LNCaP clone FGC (cell line): ENCODE data around the gene CHST3.

Experiments
- DNase-seq: peaks from one replicate; pipeline ENCODE4 v3.0.0-alpha.2; 2011; ENCODE audit warnings: low read depth
- H3K4me3 ChIP-seq: 2 replicates; pipeline ENCODE4 v1.5.1; 2011; ENCODE audit warnings: mild to moderate bottlenecking, low read depth, low read length, control low read depth
- TF ChIP-seq, protein P1 (sequence below): IDR thresholded peaks from 2 replicates; pipeline ENCODE4 v1.5.1; 2012; ENCODE audit warnings: mild to moderate bottlenecking; ENCODE audit not compliant: control insufficient read depth, insufficient read depth; ENCODE audit errors: extremely low read depth

The CHST3 gene

DNA sequence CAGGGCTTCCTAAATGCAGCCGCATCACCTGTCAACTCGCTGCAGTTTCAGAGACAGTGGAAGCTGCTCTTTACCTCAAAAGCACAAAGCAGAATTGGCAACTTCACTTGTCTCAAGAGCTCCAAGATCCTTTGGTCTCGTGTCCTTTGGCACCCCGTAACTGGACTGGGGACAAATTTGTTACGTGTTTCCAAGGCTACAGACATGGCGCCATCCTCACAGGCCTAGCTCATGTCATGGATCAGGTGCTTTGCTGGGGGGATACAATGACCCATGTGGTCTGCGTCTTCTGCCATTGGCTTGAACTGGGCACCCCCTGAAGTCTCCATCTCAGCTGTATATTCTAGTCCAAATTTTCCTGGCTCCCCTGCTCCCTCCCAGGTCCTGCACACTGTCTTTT lies 48.6 kb downstream of the CHST3 start:
- H3K4me3 ChIP-seq = no peak overlapping the region
- TF ChIP-seq, protein P1, sequence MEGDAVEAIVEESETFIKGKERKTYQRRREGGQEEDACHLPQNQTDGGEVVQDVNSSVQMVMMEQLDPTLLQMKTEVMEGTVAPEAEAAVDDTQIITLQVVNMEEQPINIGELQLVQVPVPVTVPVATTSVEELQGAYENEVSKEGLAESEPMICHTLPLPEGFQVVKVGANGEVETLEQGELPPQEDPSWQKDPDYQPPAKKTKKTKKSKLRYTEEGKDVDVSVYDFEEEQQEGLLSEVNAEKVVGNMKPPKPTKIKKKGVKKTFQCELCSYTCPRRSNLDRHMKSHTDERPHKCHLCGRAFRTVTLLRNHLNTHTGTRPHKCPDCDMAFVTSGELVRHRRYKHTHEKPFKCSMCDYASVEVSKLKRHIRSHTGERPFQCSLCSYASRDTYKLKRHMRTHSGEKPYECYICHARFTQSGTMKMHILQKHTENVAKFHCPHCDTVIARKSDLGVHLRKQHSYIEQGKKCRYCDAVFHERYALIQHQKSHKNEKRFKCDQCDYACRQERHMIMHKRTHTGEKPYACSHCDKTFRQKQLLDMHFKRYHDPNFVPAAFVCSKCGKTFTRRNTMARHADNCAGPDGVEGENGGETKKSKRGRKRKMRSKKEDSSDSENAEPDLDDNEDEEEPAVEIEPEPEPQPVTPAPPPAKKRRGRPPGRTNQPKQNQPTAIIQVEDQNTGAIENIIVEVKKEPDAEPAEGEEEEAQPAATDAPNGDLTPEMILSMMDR = no peak
- DNase-seq = no peak

- DNase-seq = no peak
- TF ChIP-seq, protein P1 = no peak
- no peak overlapping the region for H3K4me3 ChIP-seq
Measured at GRCh38 chr10:72013202-72013945, 49.2 kb downstream of the CHST3 start.

- no peak for DNase-seq
- TF ChIP-seq, protein P1 = no peak
- no peak overlapping the region for H3K4me3 ChIP-seq
Measured at GRCh38 chr10:72014197-72014596, 50.0 kb downstream of the CHST3 start.

- no peak overlapping the region for H3K4me3 ChIP-seq
- DNase-seq = no peak
- TF ChIP-seq, protein P1 = no peak
Measured at GRCh38 chr10:72014785-72015480, 50.7 kb downstream of the CHST3 start.

GRCh38 chr10:72015841-72016240 lies 51.6 kb downstream of the CHST3 start:
- no peak overlapping the region for H3K4me3 ChIP-seq
- no peak for DNase-seq
- TF ChIP-seq, protein P1 = no peak

DNA sequence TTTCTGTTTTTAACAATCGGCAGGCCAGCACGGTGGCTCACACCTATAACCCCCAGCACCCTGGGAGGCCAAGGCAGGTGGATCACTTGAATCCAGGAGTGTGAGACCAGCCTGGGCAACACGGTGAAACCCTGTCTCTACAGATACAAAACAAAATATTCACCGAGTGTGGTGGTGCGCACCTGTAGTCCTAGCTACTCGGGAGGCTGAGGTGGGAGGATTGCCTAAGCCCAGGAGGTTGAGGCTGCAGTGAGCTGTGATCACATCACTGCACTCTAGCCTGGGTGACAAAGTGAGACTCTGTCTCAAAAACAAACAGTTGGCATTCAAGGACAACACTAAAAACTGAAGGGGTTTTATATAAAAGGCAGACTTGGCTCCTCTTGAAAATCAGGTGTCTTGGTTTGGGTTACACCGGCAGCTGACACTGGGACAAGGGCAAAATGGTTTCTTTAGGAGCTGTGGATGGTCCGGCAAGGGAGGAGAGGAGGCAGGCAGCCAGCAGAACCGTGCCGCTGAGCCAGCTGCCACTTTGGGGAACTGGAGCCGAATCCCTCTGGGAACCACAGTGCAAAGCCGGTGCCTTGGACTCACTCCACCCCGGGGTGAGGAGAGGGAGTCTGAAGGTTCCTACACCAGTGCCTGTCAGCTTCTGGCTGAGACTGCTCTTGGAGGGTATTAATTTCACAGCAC lies 52.6 kb downstream of the CHST3 start:
- DNase-seq = no peak
- TF ChIP-seq, protein P1 = no peak

More for the DNA sequence above, 52.6 kb downstream of the CHST3 start:
- H3K4me3 ChIP-seq = no peak overlapping the region
